Neuronal stem cell (in vitro differentiated cells): Measurements from ENCODE around the gene TRAPPC5.

Experiments used
- DNase-seq: peaks from one replicate; pipeline ENCODE4 v3.0.0-alpha.2; 2013; ENCODE audit warnings: low spot score
- H2AFZ ChIP-seq: one replicate; pipeline ENCODE4 v1.6.1; 2013; ENCODE audit warnings: mild to moderate bottlenecking, low read length, inconsistent platforms
- H2AK5ac ChIP-seq: 2 replicates; pipeline ENCODE4 v1.6.1; 2013; ENCODE audit warnings: low read depth, mild to moderate bottlenecking, inconsistent platforms, low read length, moderate library complexity, mixed read lengths
- H2BK120ac ChIP-seq: 2 replicates; pipeline ENCODE4 v1.6.1; 2013; ENCODE audit warnings: low read depth, mild to moderate bottlenecking, inconsistent platforms, low read length, moderate library complexity, mixed read lengths
- H2BK12ac ChIP-seq: one replicate; pipeline ENCODE4 v1.6.1; 2013; ENCODE audit warnings: low read length, inconsistent platforms
- H2BK15ac ChIP-seq: 2 replicates; pipeline ENCODE4 v1.6.1; 2013; ENCODE audit warnings: mild to moderate bottlenecking, low read length, inconsistent platforms, mixed read lengths
- H2BK5ac ChIP-seq: one replicate; pipeline ENCODE4 v1.6.1; 2013; ENCODE audit warnings: inconsistent platforms, mild to moderate bottlenecking, low read length, moderate library complexity
- H3K14ac ChIP-seq: one replicate; pipeline ENCODE4 v1.6.1; 2013; ENCODE audit warnings: low read length, inconsistent platforms
- H3K18ac ChIP-seq: 2 replicates; pipeline ENCODE4 v1.6.1; 2013; ENCODE audit warnings: low read length, inconsistent platforms
- H3K23ac ChIP-seq: 2 replicates; pipeline ENCODE4 v1.6.1; 2013; ENCODE audit warnings: low read depth, mild to moderate bottlenecking, mixed read lengths, low read length, inconsistent platforms; ENCODE audit not compliant: poor library complexity
- H3K27ac ChIP-seq: replicated peaks from 3 replicates; pipeline ENCODE4 v1.5.1; 2013; ENCODE audit warnings: low read length, inconsistent platforms
- H3K27me3 ChIP-seq, 3 experiments: 2 replicates each; pipeline ENCODE4 v1.6.1; 2013; ENCODE audit warnings: low read length in 3 of 3, mild to moderate bottlenecking in 2 of 3, inconsistent platforms in 1 of 3, low read depth in 1 of 3, mixed read lengths in 1 of 3, moderate library complexity in 1 of 3; ENCODE audit not compliant: control insufficient read depth in 3 of 3, insufficient read depth in 3 of 3
- H3K36me3 ChIP-seq, 2 donors: replicated peaks in 1 of 2; 2 replicates each; pipeline ENCODE4 v1.6.1; 2013; ENCODE audit warnings: low read length in 2 of 2; ENCODE audit not compliant: control insufficient read depth in 2 of 2, insufficient read depth in 2 of 2
- H3K4ac ChIP-seq: 2 replicates; pipeline ENCODE4 v1.6.1; 2013; ENCODE audit warnings: inconsistent platforms, mild to moderate bottlenecking, low read length, moderate library complexity
- H3K4me1 ChIP-seq, 2 donors: 1 replicate in 1 of 2; 2 replicates in 1 of 2; pipeline ENCODE4 v1.6.1; 2013; ENCODE audit warnings: low read length in 2 of 2, low read depth in 1 of 2; ENCODE audit not compliant: control insufficient read depth in 2 of 2, insufficient read depth in 1 of 2
- H3K4me2 ChIP-seq: one replicate; pipeline ENCODE4 v1.6.1; 2013; ENCODE audit warnings: mild to moderate bottlenecking, low read length, inconsistent platforms; ENCODE audit not compliant: insufficient read depth, poor library complexity, severe bottlenecking
- H3K4me3 ChIP-seq, 2 donors: 2 replicates each; pipeline ENCODE4 v1.5.1; 2013; ENCODE audit warnings: low read length in 2 of 2, mild to moderate bottlenecking in 2 of 2, inconsistent platforms in 1 of 2, moderate library complexity in 1 of 2
- H3K79me1 ChIP-seq: one replicate; pipeline ENCODE4 v1.6.1; 2013; ENCODE audit warnings: low read depth, mild to moderate bottlenecking, inconsistent platforms, low read length, moderate library complexity
- H3K9ac ChIP-seq: one replicate; pipeline ENCODE4 v1.6.1; 2013; ENCODE audit warnings: mild to moderate bottlenecking, low read depth, low read length, inconsistent platforms; ENCODE audit not compliant: poor library complexity
- H3K9me3 ChIP-seq, 2 donors: replicated peaks in 1 of 2; 2 replicates each; pipeline versions ENCODE3 to v1.6.1; 2013; ENCODE audit warnings: low read length in 2 of 2, mild to moderate bottlenecking in 2 of 2, inconsistent platforms in 1 of 2, low read depth in 1 of 2, mixed read lengths in 1 of 2, moderate library complexity in 1 of 2; ENCODE audit not compliant: control insufficient read depth in 2 of 2, insufficient read depth in 1 of 2
- H4K8ac ChIP-seq: one replicate; pipeline ENCODE4 v1.6.1; 2013; ENCODE audit warnings: low read depth, mild to moderate bottlenecking, inconsistent platforms, low read length, moderate library complexity
- H4K91ac ChIP-seq: one replicate; pipeline ENCODE4 v1.6.1; 2013; ENCODE audit warnings: low read length, low read depth, mild to moderate bottlenecking, inconsistent platforms; ENCODE audit not compliant: poor library complexity
- WGBS, 2 donors: extraction: QIAGEN DNeasy Blood & Tissue Kit; methylation state at CpG; one replicate each; pipeline ENCODE4 v1.1.7; 2013; ENCODE audit warnings: missing lambda C conversion rate in 2 of 2, mixed read lengths in 1 of 2; ENCODE audit not compliant: insufficient read length in 2 of 2, insufficient replicate concordance in 1 of 2; ENCODE audit errors: extremely low coverage in 2 of 2; 5-methylcytosine and 5-hydroxymethylcytosine counted together

Gene TRAPPC5

DNA sequence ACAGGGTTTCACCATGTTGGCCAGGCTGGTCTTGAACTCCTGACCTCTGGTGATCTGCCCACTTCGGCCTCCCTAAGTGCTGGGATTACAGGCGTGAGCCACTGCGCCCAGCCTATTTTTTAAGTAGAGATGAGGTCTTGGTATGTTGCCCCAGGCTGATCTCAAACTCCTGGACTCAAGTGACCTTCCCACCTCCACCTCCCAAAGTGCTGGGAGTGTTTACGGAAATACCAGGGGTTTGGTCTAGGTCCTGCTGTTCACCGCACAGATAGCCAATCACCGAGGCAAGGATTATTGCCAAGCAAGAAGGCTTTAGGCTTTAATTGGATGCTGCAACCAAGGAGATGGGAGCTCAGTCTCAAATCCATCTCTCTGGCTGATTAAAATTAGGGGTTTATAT is 39.7 kb downstream of the TRAPPC5 start:
- no peak overlapping the region for H3K4me3 ChIP-seq
- no peaks in the 10 kb centered on the region for H3K36me3 ChIP-seq
- H3K4me2 ChIP-seq: no peak overlapping the region
- no peak overlapping the region for H2AK5ac ChIP-seq
- H3K9ac ChIP-seq: no peak overlapping the region
- no peak for DNase-seq
- no peaks in the 10 kb centered on the region for H3K9me3 ChIP-seq
- H3K4ac ChIP-seq: no peak overlapping the region
- H3K23ac ChIP-seq: no peak overlapping the region
- H3K14ac ChIP-seq: no peak overlapping the region
- H4K8ac ChIP-seq: no peak overlapping the region
- H2BK120ac ChIP-seq: no peak overlapping the region
- H2BK5ac ChIP-seq: no peak overlapping the region
- no peak overlapping the region for H2BK15ac ChIP-seq
- no CpG with 5 or more reads among the region's 6 CpGs for WGBS, 2 donors
- H3K27ac ChIP-seq: no peak overlapping the region
- H3K18ac ChIP-seq: no peak overlapping the region
- no peak overlapping the region for H4K91ac ChIP-seq
- H2BK12ac ChIP-seq: no peak overlapping the region
- peaks cover 0 to 7% (median 0%) of the 10 kb centered on the region in 3 experiments for H3K27me3 ChIP-seq
- H2AFZ ChIP-seq: no peak overlapping the region
- H3K79me1 ChIP-seq: no peaks in the 10 kb centered on the region
- peaks cover 0 to 2% of the 10 kb centered on the region in 2 donors for H3K4me1 ChIP-seq

GRCh38 chr19:7722231-7722651 is 41.6 kb downstream of the TRAPPC5 start:
- H3K14ac ChIP-seq: no peak overlapping the region
- no peak overlapping the region for H2AFZ ChIP-seq
- no peak overlapping the region for H3K4me3 ChIP-seq
- H2BK120ac ChIP-seq: no peak overlapping the region
- no peak overlapping the region for H4K91ac ChIP-seq
- H3K4ac ChIP-seq: no peak overlapping the region
- no peak overlapping the region for H3K4me2 ChIP-seq
- H2BK12ac ChIP-seq: no peak overlapping the region
- peaks cover 0 to 7% (median 2%) of the 10 kb centered on the region in 3 experiments for H3K27me3 ChIP-seq
- no CpG with 5 or more reads among the region's 5 CpGs for WGBS, 2 donors
- H3K4me1 ChIP-seq: peaks cover 0 to 2% of the 10 kb centered on the region in 2 donors
- no peak overlapping the region for H2BK15ac ChIP-seq
- H3K23ac ChIP-seq: no peak overlapping the region
- H2BK5ac ChIP-seq: no peak overlapping the region
- H3K9ac ChIP-seq: no peak overlapping the region
- H3K18ac ChIP-seq: no peak overlapping the region
- no peaks in the 10 kb centered on the region for H3K36me3 ChIP-seq
- H3K27ac ChIP-seq: no peak overlapping the region
- no peaks in the 10 kb centered on the region for H3K9me3 ChIP-seq
- H2AK5ac ChIP-seq: peak overlapping the region; percentile 46
- DNase-seq: no peak
- H4K8ac ChIP-seq: no peak overlapping the region
- no peaks in the 10 kb centered on the region for H3K79me1 ChIP-seq

- H3K27me3 ChIP-seq: peaks cover 13 to 41% (median 35%) of the 10 kb centered on the region in 3 experiments
- WGBS, 2 donors: no CpG with 5 or more reads among the region's 2 CpGs
Measured at GRCh38 chr19:7725791-7726190, 45.2 kb downstream of the TRAPPC5 start.

DNA sequence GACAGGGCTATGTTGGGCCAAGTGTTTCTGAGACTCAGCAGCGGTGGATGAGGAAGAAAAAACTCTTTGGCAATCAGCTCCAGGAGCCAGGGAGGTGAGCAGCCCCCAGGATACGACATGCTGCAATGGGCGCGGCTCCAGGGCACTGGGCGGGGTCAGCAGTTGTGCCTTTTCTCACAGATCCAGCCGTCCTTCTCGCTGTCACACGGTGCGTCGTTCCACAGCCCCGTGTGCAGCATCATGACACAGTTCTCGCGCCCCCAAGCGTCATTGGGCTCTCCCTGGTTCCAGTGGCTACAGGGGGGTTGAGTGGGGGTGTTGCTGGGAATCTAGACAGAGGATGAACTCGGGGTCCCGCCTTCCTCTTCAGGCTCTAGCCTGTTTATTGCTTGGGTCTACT is 48.6 kb downstream of the TRAPPC5 start:
- no peak overlapping the region for H2BK120ac ChIP-seq
- peak overlapping the region in 1 of 2 donors; percentile 8 for H3K4me3 ChIP-seq
- no peak overlapping the region for H3K18ac ChIP-seq
- H2AK5ac ChIP-seq: peak overlapping the region; percentile 5
- H3K27me3 ChIP-seq: peaks cover 20 to 54% (median 54%) of the 10 kb centered on the region in 3 experiments
- H4K8ac ChIP-seq: no peak overlapping the region
- no peak overlapping the region for H2BK12ac ChIP-seq
- H3K9ac ChIP-seq: no peak overlapping the region
- no peaks in the 10 kb centered on the region for H3K4me1 ChIP-seq
- DNase-seq: no peak
- H3K4me2 ChIP-seq: no peak overlapping the region
- H2BK5ac ChIP-seq: peak overlapping the region; percentile 39
- H3K14ac ChIP-seq: peak overlapping the region; percentile 82
- H3K36me3 ChIP-seq: no peaks in the 10 kb centered on the region
- H3K4ac ChIP-seq: no peak overlapping the region
- H4K91ac ChIP-seq: no peak overlapping the region
- H3K23ac ChIP-seq: no peak overlapping the region
- H3K27ac ChIP-seq: no peak overlapping the region
- no peaks in the 10 kb centered on the region for H3K79me1 ChIP-seq
- no peak overlapping the region for H2AFZ ChIP-seq
- no CpG with 5 or more reads among the region's 16 CpGs for WGBS, 2 donors
- no peak overlapping the region for H2BK15ac ChIP-seq
- H3K9me3 ChIP-seq: peaks cover 0 to 2% of the 10 kb centered on the region in 2 donors

More at GRCh38 chr19:7725791-7726190, 45.2 kb downstream of the TRAPPC5 start:
- no peak overlapping the region for H4K91ac ChIP-seq
- H3K4ac ChIP-seq: no peak overlapping the region
- H3K27ac ChIP-seq: no peak overlapping the region
- no peaks in the 10 kb centered on the region for H3K79me1 ChIP-seq
- no peak for DNase-seq
- no peak overlapping the region for H3K4me2 ChIP-seq
- H3K9ac ChIP-seq: no peak overlapping the region
- no peak overlapping the region for H2BK120ac ChIP-seq
- H2BK15ac ChIP-seq: no peak overlapping the region
- no peak overlapping the region for H2BK5ac ChIP-seq
- peaks cover 0 to 2% of the 10 kb centered on the region in 2 donors for H3K9me3 ChIP-seq
- no peak overlapping the region for H3K14ac ChIP-seq
- H3K36me3 ChIP-seq: no peaks in the 10 kb centered on the region
- no peak overlapping the region for H4K8ac ChIP-seq
- no peak overlapping the region for H2AK5ac ChIP-seq
- no peak overlapping the region for H3K18ac ChIP-seq
- H2AFZ ChIP-seq: no peak overlapping the region
- peaks cover 0 to 2% of the 10 kb centered on the region in 2 donors for H3K4me1 ChIP-seq
- no peak overlapping the region for H3K23ac ChIP-seq
- no peak overlapping the region for H3K4me3 ChIP-seq
- H2BK12ac ChIP-seq: no peak overlapping the region
